HepG2 (cell line): ENCODE data around the gene SLC5A6. TPM values are rescaled to one million over a fixed set of nuclear protein-coding genes. Genes with fewer than 3 reads are reported as not detected.

Experiments used
- ARHGAP35 ChIP-seq: sonication (generic); formaldehyde crosslinking; IDR thresholded peaks from 2 replicates; pipeline ENCODE4 v1.9.0; 2022; ENCODE audit warnings: mild to moderate bottlenecking, inconsistent platforms, moderate library complexity, missing genetic modification reagents, borderline replicate concordance
- ATM ChIP-seq: fragments of 450-650 bp; IDR thresholded peaks from 2 replicates; pipeline ENCODE4 v1.7.1; 2017; ENCODE audit warnings: mild to moderate bottlenecking, borderline replicate concordance
- FOXJ3 ChIP-seq: sonication (generic); formaldehyde crosslinking; IDR thresholded peaks from 2 replicates; pipeline ENCODE4 v1.4.0; 2020; ENCODE audit warnings: missing genetic modification reagents, mild to moderate bottlenecking, borderline replicate concordance
- HNRNPK ChIP-seq: fragments of 200-400 bp; formaldehyde crosslinking; IDR thresholded peaks from 2 replicates; pipeline ENCODE4 v1.6.1; 2018; ENCODE audit warnings: low read length, low read depth, moderate library complexity, mild to moderate bottlenecking; ENCODE audit not compliant: poor library complexity, severe bottlenecking
- KLF12 ChIP-seq: sonication (generic); formaldehyde crosslinking; IDR thresholded peaks from 2 replicates; pipeline ENCODE4 v1.4.0; 2020; ENCODE audit warnings: missing genetic modification reagents, borderline replicate concordance
- LBX2 ChIP-seq: sonication (generic); formaldehyde crosslinking; IDR thresholded peaks from 2 replicates; pipeline ENCODE4 v1.5.0; 2020; ENCODE audit warnings: missing genetic modification reagents, mild to moderate bottlenecking, borderline replicate concordance
- MATR3 ChIP-seq: sonication (generic); formaldehyde crosslinking; IDR thresholded peaks from 2 replicates; pipeline ENCODE4 v1.4.0; 2020; ENCODE audit warnings: missing genetic modification reagents
- NFAT5 ChIP-seq: sonication (generic); formaldehyde crosslinking; IDR thresholded peaks from 2 replicates; pipeline ENCODE4 v1.4.0; 2020; ENCODE audit warnings: missing genetic modification reagents
- PBX3 ChIP-seq: sonication (generic); formaldehyde crosslinking; IDR thresholded peaks from 2 replicates; pipeline ENCODE4 v1.8.1; 2023; ENCODE audit warnings: missing genetic modification reagents, inconsistent platforms, borderline replicate concordance
- PHF21A ChIP-seq: sonication (generic); formaldehyde crosslinking; IDR thresholded peaks from 2 replicates; pipeline ENCODE4 v1.5.0; 2020; ENCODE audit warnings: mild to moderate bottlenecking, missing genetic modification reagents
- SMAD9 ChIP-seq: sonication (generic); formaldehyde crosslinking; IDR thresholded peaks from 2 replicates; pipeline ENCODE4 v1.5.1; 2020; ENCODE audit warnings: mild to moderate bottlenecking, missing genetic modification reagents
- ZBTB20 ChIP-seq: sonication (generic); formaldehyde crosslinking; IDR thresholded peaks from 2 replicates; pipeline ENCODE4 v1.8.1; 2023; ENCODE audit warnings: missing genetic modification reagents, low read depth, mild to moderate bottlenecking, borderline replicate concordance
- ZNF24 ChIP-seq: fragments of 450-650 bp; IDR thresholded peaks from 2 replicates; pipeline ENCODE4 v1.6.1; 2017; ENCODE audit warnings: antibody characterized with exemption, mild to moderate bottlenecking
- ZNF280B ChIP-seq: sonication (generic); formaldehyde crosslinking; IDR thresholded peaks from 2 replicates; pipeline ENCODE4 v1.5.0; 2020; ENCODE audit warnings: missing genetic modification reagents, mild to moderate bottlenecking, borderline replicate concordance
- polyA plus RNA-seq, 8 experiments: library from polyadenylated mRNA; depleted of rRNA in 3 of 8; stranded (reverse) in 7 of 8; unstranded in 1 of 8; fragments of >200 nt; fragmentation: Illumina TruSeq in 4 of 8; extraction: Trizol in 4 of 8; gene quantifications; 2 replicates each; pipeline versions ENCODE4 v1.2.1 to v1.2.3, GENCODE V29; 2011 to 2016; ENCODE audit warnings: low read depth in 4 of 8, missing spikeins in 1 of 8, mixed read lengths in 1 of 8; ENCODE audit not compliant: insufficient read depth in 1 of 8
- total RNA-seq, 5 experiments: library from RNA; depleted of rRNA; stranded (reverse); fragments of >200 nt; fragmentation: Illumina TruSeq; extraction: Trizol; gene quantifications; 2 replicates each; pipeline ENCODE4 v1.2.3, GENCODE V29; 2016; ENCODE audit warnings: low read depth in 1 of 5
- TF ChIP-seq, protein P1 (sequence below): sonication (generic); formaldehyde crosslinking; IDR thresholded peaks from 2 replicates; pipeline ENCODE4; 2020; ENCODE audit warnings: missing genetic modification reagents, mild to moderate bottlenecking, borderline replicate concordance

Gene SLC5A6
- total and polyA plus RNA-seq, 2 of the 13 experiments (the other 11 are each of a cell fraction or from before 2014, with no cell fraction given) = 135 to 417 TPM

DNA sequence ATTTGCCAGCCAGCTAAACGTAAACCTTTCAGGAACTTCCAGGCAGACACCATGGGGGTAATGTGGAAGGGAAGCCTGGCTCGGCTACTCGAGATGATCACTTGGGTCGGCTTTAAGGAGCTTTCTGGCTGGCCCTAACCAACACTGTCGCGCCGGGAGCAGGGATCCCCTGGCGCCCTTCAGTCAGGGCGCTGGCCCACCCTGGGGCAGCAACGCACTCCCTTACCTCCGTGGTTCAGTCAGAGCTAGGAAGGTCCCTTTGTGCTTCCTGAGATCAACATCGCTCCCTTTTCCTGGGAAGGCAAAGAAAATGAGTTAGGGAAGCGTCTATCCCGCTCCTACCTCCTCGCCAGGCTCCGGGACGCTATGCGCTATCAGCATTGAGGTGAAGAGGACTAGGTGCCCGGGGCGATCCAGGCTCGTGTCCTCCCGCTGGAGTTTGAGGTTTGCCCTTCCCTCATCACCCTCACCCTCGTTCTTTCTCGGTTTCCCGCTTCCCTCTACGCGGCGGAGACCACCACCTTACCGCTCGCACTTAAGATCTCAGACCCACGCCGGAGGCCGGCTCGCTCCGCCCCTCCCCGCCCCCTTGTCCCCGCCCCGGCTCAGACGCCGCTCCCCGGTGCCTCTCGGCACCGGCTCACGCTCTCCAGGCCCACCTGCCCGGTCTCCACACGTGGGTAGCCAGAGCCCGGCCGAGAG, 676 bp downstream of the SLC5A6 start (continued):
- TF ChIP-seq LBX2 (CRISPR knock-in tag) (no peak), ZNF24 (no peak), ARHGAP35 (CRISPR knock-in tag) (no peak), PHF21A (CRISPR knock-in tag) (no peak), ATM (no peak), SMAD9 (CRISPR knock-in tag) (0 out of 2 replicates have a peak, but pooled peaks have one; percentile 33), ZNF280B (CRISPR knock-in tag) (no peak; the same call in 1 of the 2 replicates), NFAT5 (CRISPR knock-in tag) (no peak), FOXJ3 (no peak), ZBTB20 (CRISPR knock-in tag) (no peak), KLF12 (no peak), HNRNPK (no peak), MATR3 (CRISPR knock-in tag) (no peak), PBX3 (CRISPR knock-in tag) (no peak)
- TF ChIP-seq, protein P1, sequence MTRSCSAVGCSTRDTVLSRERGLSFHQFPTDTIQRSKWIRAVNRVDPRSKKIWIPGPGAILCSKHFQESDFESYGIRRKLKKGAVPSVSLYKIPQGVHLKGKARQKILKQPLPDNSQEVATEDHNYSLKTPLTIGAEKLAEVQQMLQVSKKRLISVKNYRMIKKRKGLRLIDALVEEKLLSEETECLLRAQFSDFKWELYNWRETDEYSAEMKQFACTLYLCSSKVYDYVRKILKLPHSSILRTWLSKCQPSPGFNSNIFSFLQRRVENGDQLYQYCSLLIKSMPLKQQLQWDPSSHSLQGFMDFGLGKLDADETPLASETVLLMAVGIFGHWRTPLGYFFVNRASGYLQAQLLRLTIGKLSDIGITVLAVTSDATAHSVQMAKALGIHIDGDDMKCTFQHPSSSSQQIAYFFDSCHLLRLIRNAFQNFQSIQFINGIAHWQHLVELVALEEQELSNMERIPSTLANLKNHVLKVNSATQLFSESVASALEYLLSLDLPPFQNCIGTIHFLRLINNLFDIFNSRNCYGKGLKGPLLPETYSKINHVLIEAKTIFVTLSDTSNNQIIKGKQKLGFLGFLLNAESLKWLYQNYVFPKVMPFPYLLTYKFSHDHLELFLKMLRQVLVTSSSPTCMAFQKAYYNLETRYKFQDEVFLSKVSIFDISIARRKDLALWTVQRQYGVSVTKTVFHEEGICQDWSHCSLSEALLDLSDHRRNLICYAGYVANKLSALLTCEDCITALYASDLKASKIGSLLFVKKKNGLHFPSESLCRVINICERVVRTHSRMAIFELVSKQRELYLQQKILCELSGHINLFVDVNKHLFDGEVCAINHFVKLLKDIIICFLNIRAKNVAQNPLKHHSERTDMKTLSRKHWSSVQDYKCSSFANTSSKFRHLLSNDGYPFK = no peak
